T-helper 17 cell (primary cell): Measurements from ENCODE around the gene RPS6KA2. TPM values are rescaled to one million over a fixed set of nuclear protein-coding genes. Genes with fewer than 3 reads are reported as not detected.
"Not testable (repeated sequence)": the region's sequence is repeated elsewhere in the genome, so short reads cannot be mapped to it uniquely, and the experiment has no call there.

ENCODE experiments used
- ATAC-seq: fragments of 150-1000 bp; cut with Tn5 transposase; 2 replicates; pipeline ENCODE4 v1.10.0; 2021; ENCODE audit warnings: mild to moderate bottlenecking, moderate library complexity
- DNase-seq, 3 donors: peaks; one replicate each; pipeline versions ENCODE4 v3.0.0 to v3.0.0-alpha.2; 2020 to 2021
- H3K9me3 ChIP-seq: one replicate; pipeline ENCODE4 v1.7.0; 2013; ENCODE audit warnings: low read length, mild to moderate bottlenecking; ENCODE audit not compliant: control insufficient read depth, poor library complexity, severe bottlenecking
- H3K27ac Mint-ChIP-seq: one replicate; pipeline ENCODE4 v1.8.0; 2022; ENCODE audit warnings: mild to moderate bottlenecking, moderate library complexity, mixed read lengths
- H3K27me3 Mint-ChIP-seq: one replicate; pipeline ENCODE4 v1.8.0; 2022; ENCODE audit warnings: mixed read lengths
- H3K36me3 Mint-ChIP-seq: one replicate; pipeline ENCODE4 v1.8.0; 2022; ENCODE audit warnings: low read depth, mixed read lengths
- H3K4me1 Mint-ChIP-seq: one replicate; pipeline ENCODE4 v1.8.0; 2022; ENCODE audit warnings: mild to moderate bottlenecking, mixed read lengths
- H3K4me3 Mint-ChIP-seq: one replicate; pipeline ENCODE4 v1.8.0; 2022; ENCODE audit warnings: mild to moderate bottlenecking, moderate library complexity, mixed read lengths
- total RNA-seq, 4 donors: library from RNA in 2 of 4; stranded (reverse) in 2 of 4; gene quantifications; one replicate each; pipeline ENCODE4 v1.2.3 and lab custom pipeline; 2022 to 2026

The RPS6KA2 gene
- total RNA-seq, 2 donors from 2014 or later, result 3.3 to 5.9 TPM

- Mint-ChIP-seq H3K4me1 (peaks cover 3% of the 10 kb centered on the region), H3K4me3 (no peak overlapping the region), H3K36me3 (peaks cover 2% of the 10 kb centered on the region), H3K27me3 (no peaks in the 10 kb centered on the region), H3K27ac (no peak overlapping the region)
- no peak for ATAC-seq
- no peak for DNase-seq
- H3K9me3 ChIP-seq, result no peaks in the 10 kb centered on the region
Measured at GRCh38 chr6:166375013-166375412, 252.0 kb downstream of the RPS6KA2 start.

GRCh38 chr6:166370489-166370888 lies 256.6 kb downstream of the RPS6KA2 start:
- ATAC-seq (no peak), DNase-seq (no peak)
- H3K9me3 ChIP-seq, result no peaks in the 10 kb centered on the region
- no peaks in the 10 kb centered on the region for H3K27me3 Mint-ChIP-seq
- no peak overlapping the region for H3K27ac Mint-ChIP-seq
- H3K4me3 Mint-ChIP-seq, result no peak overlapping the region
- peaks cover 6% of the 10 kb centered on the region for H3K36me3 Mint-ChIP-seq
- peaks cover 3% of the 10 kb centered on the region for H3K4me1 Mint-ChIP-seq

DNA sequence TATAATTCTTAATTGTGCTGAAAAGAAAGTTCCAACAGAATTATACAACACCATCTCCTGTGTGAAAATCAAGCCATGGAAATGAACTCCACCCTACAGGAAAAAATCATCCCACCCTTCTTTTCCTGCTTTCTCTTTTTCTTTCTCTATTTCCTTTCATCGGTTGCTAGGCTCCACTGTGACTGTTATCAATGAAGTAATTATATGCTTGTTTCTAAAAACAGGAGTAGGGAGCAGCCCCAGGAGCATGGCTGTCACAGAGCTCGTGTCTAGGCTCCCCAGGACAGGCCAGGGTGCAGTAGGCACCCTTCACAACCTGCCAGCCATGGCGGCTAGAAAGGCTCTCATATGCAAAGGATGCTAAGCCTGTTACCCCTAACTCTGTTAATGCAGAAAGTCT lies 257.3 kb downstream of the RPS6KA2 start:
- no peak for ATAC-seq
- Mint-ChIP-seq H3K4me3 (no peak overlapping the region), H3K36me3 (peaks cover 6% of the 10 kb centered on the region), H3K4me1 (peaks cover 3% of the 10 kb centered on the region), H3K27me3 (no peaks in the 10 kb centered on the region), H3K27ac (no peak overlapping the region)
- DNase-seq, result no peak
- no peaks in the 10 kb centered on the region for H3K9me3 ChIP-seq

GRCh38 chr6:166366921-166367320 lies 260.1 kb downstream of the RPS6KA2 start:
- H3K4me3 Mint-ChIP-seq, result no peak overlapping the region

DNA sequence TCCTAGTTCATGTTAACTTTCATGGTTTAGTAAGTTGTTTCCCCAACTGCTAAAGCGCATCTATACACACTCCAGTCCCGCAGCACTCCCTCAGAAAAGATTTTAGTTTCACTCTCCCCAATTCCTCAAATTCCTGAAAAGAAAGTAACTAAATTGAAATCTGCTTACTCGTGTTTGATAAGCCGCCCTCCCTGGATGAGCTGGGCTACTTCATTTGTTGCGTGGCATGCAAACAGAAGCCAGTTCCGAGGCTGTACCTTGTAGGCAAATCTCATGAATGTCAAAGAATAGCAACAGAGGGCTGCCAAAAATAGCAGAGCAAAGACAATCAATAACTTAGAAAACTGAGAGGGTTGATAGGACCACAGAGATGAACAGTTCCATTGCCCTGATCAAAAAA lies 261.2 kb downstream of the RPS6KA2 start:
- no peak overlapping the region for H3K4me3 Mint-ChIP-seq
- ATAC-seq (no peak), DNase-seq (no peak)
- H3K9me3 ChIP-seq, result no peaks in the 10 kb centered on the region
- no peaks in the 10 kb centered on the region for H3K27me3 Mint-ChIP-seq
- peaks cover 3% of the 10 kb centered on the region for H3K36me3 Mint-ChIP-seq
- H3K27ac Mint-ChIP-seq, result no peak overlapping the region
- no peaks in the 10 kb centered on the region for H3K4me1 Mint-ChIP-seq

More at GRCh38 chr6:166366921-166367320, 260.1 kb downstream of the RPS6KA2 start:
- no peaks in the 10 kb centered on the region for H3K4me1 Mint-ChIP-seq
- ATAC-seq, result no peak
- no peaks in the 10 kb centered on the region for H3K9me3 ChIP-seq
- DNase-seq, result no peak
- H3K27me3 Mint-ChIP-seq, result no peaks in the 10 kb centered on the region
- no peak overlapping the region for H3K27ac Mint-ChIP-seq
- peaks cover 3% of the 10 kb centered on the region for H3K36me3 Mint-ChIP-seq

DNA sequence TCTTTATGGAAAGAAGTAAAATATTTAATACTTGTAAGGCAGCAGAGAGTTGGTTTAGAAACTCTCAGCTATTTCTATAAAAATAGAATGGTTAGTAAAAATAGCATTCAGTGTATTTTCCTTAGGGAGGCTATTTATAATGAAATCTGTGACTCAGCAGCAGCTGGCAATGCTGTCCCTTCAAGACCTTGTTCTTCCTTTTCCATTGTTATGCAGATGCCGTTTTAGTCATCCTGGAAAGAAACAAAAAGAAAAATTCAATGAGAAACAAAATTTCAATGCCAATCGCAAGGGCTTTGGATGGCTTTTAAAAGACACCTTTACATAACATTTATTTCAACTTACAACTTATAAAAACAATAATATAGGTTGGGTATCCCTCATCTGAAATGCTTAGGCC lies 261.8 kb downstream of the RPS6KA2 start:
- DNase-seq (no peak), ATAC-seq (no peak)
- H3K9me3 ChIP-seq, result no peaks in the 10 kb centered on the region
- H3K27ac Mint-ChIP-seq, result no peak overlapping the region
- no peaks in the 10 kb centered on the region for H3K4me1 Mint-ChIP-seq
- peaks cover 3% of the 10 kb centered on the region for H3K36me3 Mint-ChIP-seq
- H3K27me3 Mint-ChIP-seq, result no peaks in the 10 kb centered on the region
- no peak overlapping the region for H3K4me3 Mint-ChIP-seq

- ATAC-seq, result no peak
- H3K27ac Mint-ChIP-seq, result no peak overlapping the region
- peaks cover 3% of the 10 kb centered on the region for H3K36me3 Mint-ChIP-seq
Measured at GRCh38 chr6:166364456-166364855, 262.6 kb downstream of the RPS6KA2 start.

DNA sequence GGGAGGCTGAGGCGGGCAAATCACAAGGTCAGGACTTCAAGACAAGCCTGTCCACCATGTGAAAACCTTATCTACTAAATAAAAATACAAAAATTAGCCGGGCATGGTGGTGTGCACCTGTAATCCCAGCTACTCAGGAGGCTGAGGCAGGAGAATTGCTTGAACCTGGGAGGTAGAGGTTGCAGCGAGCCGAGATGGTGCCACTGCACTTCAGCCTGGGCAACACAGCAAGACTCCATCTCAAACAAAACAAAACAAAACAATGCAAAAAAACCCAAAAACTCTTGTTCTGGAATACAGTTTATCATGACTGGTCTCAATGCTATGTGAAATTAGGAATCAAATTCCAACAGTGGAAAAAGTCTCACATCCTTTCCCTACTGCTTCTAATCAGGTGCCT lies 264.6 kb downstream of the RPS6KA2 start:
- H3K4me3 Mint-ChIP-seq, H3K27me3 Mint-ChIP-seq, H3K27ac Mint-ChIP-seq, H3K9me3 ChIP-seq, ATAC-seq, H3K36me3 Mint-ChIP-seq, DNase-seq, H3K4me1 Mint-ChIP-seq: not testable (repeated sequence)

More at GRCh38 chr6:166364456-166364855, 262.6 kb downstream of the RPS6KA2 start:
- DNase-seq, result no peak
- Mint-ChIP-seq H3K4me3 (no peak overlapping the region), H3K4me1 (no peaks in the 10 kb centered on the region), H3K27me3 (no peaks in the 10 kb centered on the region)
- H3K9me3 ChIP-seq, result no peaks in the 10 kb centered on the region

GRCh38 chr6:166361077-166361429 lies 266.0 kb downstream of the RPS6KA2 start:
- no peak overlapping the region for H3K27ac Mint-ChIP-seq
- ATAC-seq, result no peak

DNA sequence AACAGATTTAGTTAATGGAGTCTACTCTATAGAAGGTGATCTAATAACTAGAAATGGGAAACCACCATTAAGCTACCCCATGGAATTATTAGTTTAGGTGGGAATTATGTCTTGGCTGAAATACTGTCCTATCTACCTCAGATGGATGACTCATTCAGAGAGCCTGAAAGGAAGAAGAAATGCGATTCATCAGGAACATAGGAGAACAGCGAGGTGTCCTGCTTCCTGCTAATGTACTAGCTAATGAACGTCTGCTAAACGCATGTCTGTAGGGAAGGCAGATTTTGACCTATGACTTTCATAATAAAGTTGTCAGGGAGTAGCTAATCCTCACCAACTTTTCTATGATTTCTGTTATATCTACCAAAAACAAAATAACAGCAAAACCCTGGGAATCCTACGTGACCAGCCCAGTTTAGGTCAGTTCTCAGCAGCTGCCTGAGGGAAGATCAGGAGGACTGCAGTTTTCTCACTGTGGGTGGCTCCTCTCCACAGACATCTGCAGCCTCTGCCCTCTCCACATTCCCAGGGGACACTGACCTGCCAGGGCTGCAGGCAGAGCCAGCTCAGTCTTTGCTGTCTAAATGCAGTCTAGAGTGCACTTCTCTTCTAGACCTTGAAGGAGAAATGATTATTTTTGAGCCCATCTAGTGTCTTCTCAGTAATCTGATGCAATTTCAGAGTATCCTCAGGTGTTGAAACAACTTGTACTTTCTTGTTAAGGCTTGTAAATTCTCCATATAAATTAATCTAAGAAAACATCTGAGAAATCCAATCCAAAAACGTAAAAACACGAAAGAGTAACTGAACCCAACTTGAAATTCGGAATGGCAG lies 266.6 kb downstream of the RPS6KA2 start:
- DNase-seq (no peak), ATAC-seq (no peak)
- Mint-ChIP-seq H3K4me3 (no peak overlapping the region), H3K27ac (no peak overlapping the region), H3K4me1 (no peaks in the 10 kb centered on the region), H3K27me3 (peaks cover 5% of the 10 kb centered on the region), H3K36me3 (no peaks in the 10 kb centered on the region)
- no peaks in the 10 kb centered on the region for H3K9me3 ChIP-seq

More at GRCh38 chr6:166361077-166361429, 266.0 kb downstream of the RPS6KA2 start:
- no peaks in the 10 kb centered on the region for H3K4me1 Mint-ChIP-seq
- H3K27me3 Mint-ChIP-seq, result no peaks in the 10 kb centered on the region
- no peaks in the 10 kb centered on the region for H3K9me3 ChIP-seq
- no peaks in the 10 kb centered on the region for H3K36me3 Mint-ChIP-seq
- DNase-seq, result no peak
- no peak overlapping the region for H3K4me3 Mint-ChIP-seq

Other genes with a start within 250 kb of the RPS6KA2 start
- 10 to 100 TPM; 21.6 to 22.1 TPM for gene MPC1, start 244.3 kb downstream of the RPS6KA2 start, total RNA-seq
- gene RAMACL, start 40.6 kb downstream of the RPS6KA2 start, total RNA-seq, result under 1 TPM; 0.44 to 0.82 TPM